DOHH2 (cell line): ENCODE data around the gene PDE4D.

ENCODE experiments used
- H3F3A ChIP-seq: fragments of 200-600 bp; sonication (generic), shearing (Covaris generic); 2 replicates; pipeline ENCODE4 v1.6.0; 2016; ENCODE audit warnings: antibody characterized with exemption, mild to moderate bottlenecking; ENCODE audit not compliant: control insufficient read depth, insufficient read depth
- H3K27ac ChIP-seq: fragments of 200-600 bp; sonication (generic); 2 replicates; pipeline ENCODE4 v1.5.1; 2014; ENCODE audit warnings: low read depth, mild to moderate bottlenecking, low read length, moderate library complexity
- H3K27me3 ChIP-seq: fragments of 200-600 bp; sonication (generic); 2 replicates; pipeline ENCODE4 v1.6.1; 2014; ENCODE audit warnings: mild to moderate bottlenecking, low read length, mixed read lengths; ENCODE audit not compliant: control insufficient read depth
- H3K36me3 ChIP-seq: fragments of 200-600 bp; sonication (generic); 2 replicates; pipeline ENCODE4 v1.6.1; 2014; ENCODE audit warnings: mild to moderate bottlenecking, low read length, moderate library complexity, mixed read lengths; ENCODE audit not compliant: control insufficient read depth
- H3K4me1 ChIP-seq: fragments of 200-600 bp; sonication (generic); 2 replicates; pipeline ENCODE4 v1.6.1; 2014; ENCODE audit warnings: mild to moderate bottlenecking, low read length, mixed read lengths; ENCODE audit not compliant: control insufficient read depth
- H3K4me2 ChIP-seq: fragments of 200-600 bp; sonication (generic); 2 replicates; pipeline ENCODE4 v1.6.0; 2014; ENCODE audit warnings: mild to moderate bottlenecking, low read length, moderate library complexity
- H3K4me3 ChIP-seq: fragments of 200-600 bp; sonication (generic); 2 replicates; pipeline ENCODE4 v1.5.1; 2014; ENCODE audit warnings: mild to moderate bottlenecking, low read length, mixed read lengths
- H3K79me2 ChIP-seq: fragments of 200-600 bp; sonication (generic); 2 replicates; pipeline ENCODE4 v1.6.1; 2014; ENCODE audit warnings: mild to moderate bottlenecking, low read length, mixed read lengths; ENCODE audit not compliant: control insufficient read depth
- H3K9me2 ChIP-seq: fragments of 200-600 bp; sonication (generic); replicated peaks from 2 replicates; pipeline ENCODE4 v1.6.1; 2014; ENCODE audit warnings: mild to moderate bottlenecking, low read length, mixed read lengths; ENCODE audit not compliant: control insufficient read depth
- H3K9me3 ChIP-seq: fragments of 200-600 bp; sonication (generic); 2 replicates; pipeline ENCODE4 v1.6.1; 2014; ENCODE audit warnings: antibody characterized with exemption, low read length, mixed read lengths; ENCODE audit not compliant: control insufficient read depth, insufficient read depth
- H4K20me1 ChIP-seq: fragments of 200-600 bp; sonication (generic); 2 replicates; pipeline ENCODE4 v1.6.0; 2014; ENCODE audit warnings: low read depth, mild to moderate bottlenecking, antibody characterized with exemption, low read length, moderate library complexity; ENCODE audit not compliant: control insufficient read depth, insufficient read depth
- EZH2phosphoT487 ChIP-seq: fragments of 200-600 bp; sonication (generic); IDR thresholded peaks from 2 replicates; pipeline ENCODE4 v1.6.1; 2017; ENCODE audit warnings: borderline replicate concordance, mild to moderate bottlenecking, antibody characterized with exemption, low read length, moderate library complexity, mixed read lengths
- TF ChIP-seq, protein P1 (sequence below): fragments of 200-600 bp; sonication (generic); IDR thresholded peaks from one replicate; pipeline ENCODE4 v1.5.1; 2014; ENCODE audit warnings: antibody characterized with exemption, mild to moderate bottlenecking, low read depth, low read length; ENCODE audit not compliant: poor library complexity, severe bottlenecking

The PDE4D gene

DNA sequence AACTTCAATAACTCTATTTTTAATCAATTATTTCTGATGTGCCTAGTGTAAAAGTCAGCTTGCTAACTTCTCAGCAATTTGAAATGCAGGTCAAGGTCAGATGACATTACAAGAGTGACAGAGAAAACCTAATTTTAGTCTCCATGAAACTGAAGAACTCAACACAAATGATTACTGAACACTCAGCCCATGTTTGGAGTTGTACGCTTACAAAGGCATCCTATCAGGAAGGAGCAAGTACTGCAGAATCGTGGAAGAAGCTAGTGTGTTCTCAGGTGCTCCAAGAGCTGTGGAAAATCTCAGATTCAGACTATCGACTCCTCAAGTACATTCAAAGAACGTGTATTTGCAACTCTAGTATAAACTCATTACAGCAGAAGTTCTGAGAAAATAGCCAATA, 526.7 kb downstream of the PDE4D start:
- Histone ChIP-seq H3K27me3 (peaks cover 15% of the 10 kb centered on the region), H3K9me3 (no peaks in the 10 kb centered on the region), H3K36me3 (no peaks in the 10 kb centered on the region), H3K79me2 (no peaks in the 10 kb centered on the region), H3K4me3 (no peak overlapping the region), H4K20me1 (no peaks in the 10 kb centered on the region), H3K9me2 (no peaks in the 10 kb centered on the region), H3K4me2 (no peak overlapping the region), H3K27ac (no peak overlapping the region), H3K4me1 (no peaks in the 10 kb centered on the region), H3F3A (no peaks in the 10 kb centered on the region)
- TF ChIP-seq, protein P1, sequence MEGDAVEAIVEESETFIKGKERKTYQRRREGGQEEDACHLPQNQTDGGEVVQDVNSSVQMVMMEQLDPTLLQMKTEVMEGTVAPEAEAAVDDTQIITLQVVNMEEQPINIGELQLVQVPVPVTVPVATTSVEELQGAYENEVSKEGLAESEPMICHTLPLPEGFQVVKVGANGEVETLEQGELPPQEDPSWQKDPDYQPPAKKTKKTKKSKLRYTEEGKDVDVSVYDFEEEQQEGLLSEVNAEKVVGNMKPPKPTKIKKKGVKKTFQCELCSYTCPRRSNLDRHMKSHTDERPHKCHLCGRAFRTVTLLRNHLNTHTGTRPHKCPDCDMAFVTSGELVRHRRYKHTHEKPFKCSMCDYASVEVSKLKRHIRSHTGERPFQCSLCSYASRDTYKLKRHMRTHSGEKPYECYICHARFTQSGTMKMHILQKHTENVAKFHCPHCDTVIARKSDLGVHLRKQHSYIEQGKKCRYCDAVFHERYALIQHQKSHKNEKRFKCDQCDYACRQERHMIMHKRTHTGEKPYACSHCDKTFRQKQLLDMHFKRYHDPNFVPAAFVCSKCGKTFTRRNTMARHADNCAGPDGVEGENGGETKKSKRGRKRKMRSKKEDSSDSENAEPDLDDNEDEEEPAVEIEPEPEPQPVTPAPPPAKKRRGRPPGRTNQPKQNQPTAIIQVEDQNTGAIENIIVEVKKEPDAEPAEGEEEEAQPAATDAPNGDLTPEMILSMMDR: no peak
- no peak for TF ChIP-seq EZH2phosphoT487

DNA sequence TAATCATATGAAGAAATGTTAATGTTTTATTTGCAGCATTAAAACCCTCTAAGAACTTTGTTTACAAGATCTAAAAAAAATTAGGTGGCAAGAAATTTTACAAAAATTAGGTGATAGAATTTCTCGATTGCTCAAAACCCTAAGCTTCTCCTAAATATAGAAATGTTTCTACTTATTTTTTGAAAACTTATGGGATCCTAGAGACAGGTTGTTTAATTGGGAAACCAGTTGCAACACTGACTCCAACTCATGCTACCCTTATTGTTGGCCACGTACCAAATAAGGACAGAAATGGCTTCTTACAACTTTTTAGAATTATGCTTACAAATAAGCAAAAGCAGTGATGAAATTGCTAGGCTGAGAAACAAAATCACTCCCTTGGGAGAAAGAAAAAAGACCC, 531.1 kb downstream of the PDE4D start:
- H3K27me3 ChIP-seq: peaks cover 9% of the 10 kb centered on the region
- H3K4me2 ChIP-seq: no peak overlapping the region
- TF ChIP-seq, protein P1: no peak
- no peak for TF ChIP-seq EZH2phosphoT487
- no peaks in the 10 kb centered on the region for H3K36me3 ChIP-seq
- H3K9me2 ChIP-seq: no peaks in the 10 kb centered on the region
- H3K4me1 ChIP-seq: no peaks in the 10 kb centered on the region
- no peaks in the 10 kb centered on the region for H3F3A ChIP-seq
- H4K20me1 ChIP-seq: no peaks in the 10 kb centered on the region
- no peaks in the 10 kb centered on the region for H3K9me3 ChIP-seq
- no peak overlapping the region for H3K27ac ChIP-seq
- H3K4me3 ChIP-seq: no peak overlapping the region
- no peaks in the 10 kb centered on the region for H3K79me2 ChIP-seq

DNA sequence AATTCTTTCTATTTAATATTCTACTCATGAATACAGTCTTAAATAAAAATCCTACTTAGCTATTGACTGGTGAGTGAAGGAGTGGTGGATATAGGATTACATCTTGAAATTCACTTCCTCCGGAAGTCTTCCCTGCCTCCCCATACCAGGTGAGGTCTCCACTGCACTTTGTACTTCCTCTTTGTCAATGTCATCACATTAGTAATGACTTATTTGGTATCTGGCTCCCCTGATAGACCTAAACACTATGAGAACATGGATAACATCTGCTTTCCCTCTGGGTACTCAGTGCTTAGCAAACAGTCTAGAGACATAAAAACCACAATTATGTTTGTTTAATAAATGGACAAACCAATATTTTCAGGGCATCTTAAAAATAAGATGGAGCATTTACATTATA, 532.1 kb downstream of the PDE4D start:
- H4K20me1 ChIP-seq: no peaks in the 10 kb centered on the region
- no peaks in the 10 kb centered on the region for H3K79me2 ChIP-seq
- H3K9me3 ChIP-seq: no peaks in the 10 kb centered on the region
- H3K4me2 ChIP-seq: no peak overlapping the region
- no peak for TF ChIP-seq EZH2phosphoT487
- TF ChIP-seq, protein P1: no peak
- no peaks in the 10 kb centered on the region for H3F3A ChIP-seq
- H3K36me3 ChIP-seq: no peaks in the 10 kb centered on the region
- peaks cover 9% of the 10 kb centered on the region for H3K27me3 ChIP-seq
- no peaks in the 10 kb centered on the region for H3K9me2 ChIP-seq
- H3K27ac ChIP-seq: no peak overlapping the region
- H3K4me3 ChIP-seq: no peak overlapping the region
- no peaks in the 10 kb centered on the region for H3K4me1 ChIP-seq

DNA sequence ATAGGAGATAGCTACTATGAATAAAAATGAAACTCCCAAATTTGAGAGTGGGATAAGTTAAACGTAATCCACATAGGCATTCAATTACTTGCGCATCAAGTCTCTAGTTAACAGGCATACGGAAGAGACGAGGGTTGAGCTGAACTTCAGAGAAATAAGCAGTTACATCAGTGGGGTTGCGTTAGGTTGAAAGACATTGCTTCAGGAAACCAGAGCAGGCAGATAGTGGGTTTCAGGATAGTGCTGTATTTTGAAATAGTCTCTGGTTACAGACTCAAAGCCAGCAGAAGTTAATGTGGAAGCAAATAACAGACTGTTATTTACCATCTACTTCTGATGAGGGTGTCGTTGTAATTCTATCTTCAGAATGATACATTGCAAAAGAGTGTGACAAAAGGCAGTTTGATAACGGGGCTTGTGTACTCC, 533.4 kb downstream of the PDE4D start:
- Histone ChIP-seq H4K20me1 (no peaks in the 10 kb centered on the region), H3K4me3 (no peak overlapping the region), H3F3A (no peaks in the 10 kb centered on the region), H3K4me1 (no peaks in the 10 kb centered on the region), H3K9me3 (no peaks in the 10 kb centered on the region), H3K36me3 (no peaks in the 10 kb centered on the region), H3K27ac (no peak overlapping the region), H3K79me2 (no peaks in the 10 kb centered on the region), H3K27me3 (peaks cover 3% of the 10 kb centered on the region; the same call in 1 of the 2 replicates), H3K4me2 (no peak overlapping the region), H3K9me2 (no peaks in the 10 kb centered on the region)
- TF ChIP-seq, protein P1: no peak
- no peak for TF ChIP-seq EZH2phosphoT487
